ENCODE measurements around the gene COPZ2. TPM values are rescaled to one million over a fixed set of nuclear protein-coding genes. Genes with fewer than 3 reads are reported as not detected.

Gene COPZ2
- total RNA-seq, 2 donors from 2014 or later: not detected

- peak overlapping the region; percentile 61 for H3K27ac Mint-ChIP-seq
- no peaks in the 10 kb centered on the region for H3K9me3 ChIP-seq (ENCODE audit: control insufficient read depth, low read length)
- H3K4me3 Mint-ChIP-seq: no peak overlapping the region
Observed at GRCh38 chr17:47983492-47984223, 53.9 kb downstream of the COPZ2 start.

GRCh38 chr17:47982645-47983390 lies 54.8 kb downstream of the COPZ2 start:
- no peak overlapping the region for H3K27ac Mint-ChIP-seq
- H3K9ac ChIP-seq (ENCODE audit: extremely low read depth, low read length, poor library complexity, severe bottlenecking): no peak overlapping the region
- H3K27ac ChIP-seq (ENCODE audit: low read depth, low read length): peak overlapping the region; percentile 72
- TF ChIP-seq CTCF (conservative IDR thresholded peaks at IDR 0.05): no peak
- no peak for DNase-seq
- no peak overlapping the region for H3K4me3 Mint-ChIP-seq
- H3K9me3 ChIP-seq (ENCODE audit: control insufficient read depth, low read length): no peaks in the 10 kb centered on the region
- peaks cover 35% of the 10 kb centered on the region for H3K36me3 Mint-ChIP-seq (ENCODE audit: low read depth)
- no peaks in the 10 kb centered on the region for H3K27me3 ChIP-seq (ENCODE audit: control insufficient read depth, insufficient read depth, low read length, poor library complexity, severe bottlenecking)
- no peak overlapping the region for H3K4me3 ChIP-seq (ENCODE audit: low read length)
- H3K9me3 Mint-ChIP-seq: no peaks in the 10 kb centered on the region
- H3K4me1 ChIP-seq (ENCODE audit: control insufficient read depth, insufficient read depth, low read length): peaks cover 12% of the 10 kb centered on the region
- H3K36me3 ChIP-seq (ENCODE audit: control insufficient read depth, insufficient read depth, low read length): peaks cover 20% of the 10 kb centered on the region
- WGBS, 2 experiments (ENCODE audit: insufficient coverage in 1 of 2, insufficient read length in 1 of 2): 91 to 94% methylated on average over 6 to 9 of the region's 9 CpGs
- no peaks in the 10 kb centered on the region for H3K27me3 Mint-ChIP-seq (ENCODE audit: insufficient read depth)
- peaks cover 11% of the 10 kb centered on the region for H3K4me1 Mint-ChIP-seq

More at GRCh38 chr17:47983492-47984223, 53.9 kb downstream of the COPZ2 start:
- Histone ChIP-seq H3K36me3 (ENCODE audit: control insufficient read depth, insufficient read depth, low read length) (peaks cover 17% of the 10 kb centered on the region), H3K4me1 (ENCODE audit: control insufficient read depth, insufficient read depth, low read length) (peaks cover 12% of the 10 kb centered on the region), H3K4me3 (ENCODE audit: low read length) (no peak overlapping the region), H3K27me3 (ENCODE audit: control insufficient read depth, insufficient read depth, low read length, poor library complexity, severe bottlenecking) (no peaks in the 10 kb centered on the region), H3K9ac (ENCODE audit: extremely low read depth, low read length, poor library complexity, severe bottlenecking) (no peak overlapping the region), H3K27ac (ENCODE audit: low read depth, low read length) (no peak overlapping the region)
- no peak for TF ChIP-seq CTCF (conservative IDR thresholded peaks at IDR 0.05)
- peaks cover 32% of the 10 kb centered on the region for H3K36me3 Mint-ChIP-seq (ENCODE audit: low read depth)
- H3K9me3 Mint-ChIP-seq: no peaks in the 10 kb centered on the region
- DNase-seq: no peak
- 88 to 93% methylated on average over 6 to 11 of the region's 11 CpGs for WGBS, 2 experiments (ENCODE audit: insufficient coverage in 1 of 2, insufficient read length in 1 of 2)
- no peaks in the 10 kb centered on the region for H3K27me3 Mint-ChIP-seq (ENCODE audit: insufficient read depth)
- peaks cover 14% of the 10 kb centered on the region for H3K4me1 Mint-ChIP-seq

GRCh38 chr17:47982091-47982617 lies 55.4 kb downstream of the COPZ2 start:
- Histone ChIP-seq H3K9me3 (ENCODE audit: control insufficient read depth, low read length) (no peaks in the 10 kb centered on the region), H3K27ac (ENCODE audit: low read depth, low read length) (peak overlapping the region; percentile 72), H3K4me1 (ENCODE audit: control insufficient read depth, insufficient read depth, low read length) (peaks cover 12% of the 10 kb centered on the region), H3K4me3 (ENCODE audit: low read length) (no peak overlapping the region), H3K9ac (ENCODE audit: extremely low read depth, low read length, poor library complexity, severe bottlenecking) (no peak overlapping the region), H3K27me3 (ENCODE audit: control insufficient read depth, insufficient read depth, low read length, poor library complexity, severe bottlenecking) (no peaks in the 10 kb centered on the region), H3K36me3 (ENCODE audit: control insufficient read depth, insufficient read depth, low read length) (peaks cover 23% of the 10 kb centered on the region)
- Mint-ChIP-seq H3K36me3 (ENCODE audit: low read depth) (peaks cover 41% of the 10 kb centered on the region), H3K4me3 (no peak overlapping the region), H3K4me1 (peaks cover 5% of the 10 kb centered on the region), H3K9me3 (no peaks in the 10 kb centered on the region), H3K27me3 (ENCODE audit: insufficient read depth) (no peaks in the 10 kb centered on the region), H3K27ac (no peak overlapping the region)
- TF ChIP-seq CTCF (conservative IDR thresholded peaks at IDR 0.05): no peak
- DNase-seq: no peak
- WGBS, 2 experiments (ENCODE audit: insufficient coverage in 1 of 2, insufficient read length in 1 of 2): 92 to 97% methylated on average over 7 to 13 of the region's 14 CpGs

All from endodermal cell (in vitro differentiated cells).